GM19193 (cell line): Measurements from ENCODE around the gene STUM.

Source experiments
- POLR2A ChIP-seq: IDR thresholded peaks from 4 replicates; pipeline ENCODE4 v1.6.1; 2011; ENCODE audit not compliant: insufficient read depth, insufficient read length; ENCODE audit errors: extremely low read depth

Gene STUM

DNA sequence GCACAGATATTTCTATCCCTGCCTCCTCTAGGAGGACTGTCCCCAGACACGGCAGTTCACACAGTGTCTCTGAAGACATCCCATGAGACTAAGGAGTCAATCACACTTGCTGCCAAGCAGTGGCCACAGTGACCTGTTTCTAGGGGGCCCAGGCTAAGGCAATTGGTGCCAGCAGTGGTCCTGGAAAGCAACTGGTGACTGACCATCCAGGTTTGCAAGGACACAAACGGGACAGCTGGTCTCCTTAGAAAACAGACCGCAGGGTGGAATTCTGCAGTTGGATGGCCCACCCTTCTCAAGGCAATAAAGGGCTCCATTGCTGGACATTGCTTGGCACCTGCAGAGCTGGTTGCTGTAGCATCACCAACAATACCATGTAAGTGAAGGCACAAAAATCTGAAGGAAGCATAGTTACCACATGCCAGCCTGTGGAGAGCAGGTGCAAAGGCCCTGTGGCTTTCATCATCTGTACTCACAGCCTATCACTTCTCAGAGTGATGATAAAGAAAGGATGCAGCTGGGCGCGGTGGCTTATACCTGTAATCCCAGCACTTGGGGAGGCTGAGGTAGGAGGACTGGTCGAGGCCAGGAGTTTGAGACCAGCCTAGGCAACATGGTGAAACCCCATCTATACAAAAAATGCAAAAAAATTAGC is 81.5 kb downstream of the STUM start:
- TF ChIP-seq POLR2A, result no peak

DNA sequence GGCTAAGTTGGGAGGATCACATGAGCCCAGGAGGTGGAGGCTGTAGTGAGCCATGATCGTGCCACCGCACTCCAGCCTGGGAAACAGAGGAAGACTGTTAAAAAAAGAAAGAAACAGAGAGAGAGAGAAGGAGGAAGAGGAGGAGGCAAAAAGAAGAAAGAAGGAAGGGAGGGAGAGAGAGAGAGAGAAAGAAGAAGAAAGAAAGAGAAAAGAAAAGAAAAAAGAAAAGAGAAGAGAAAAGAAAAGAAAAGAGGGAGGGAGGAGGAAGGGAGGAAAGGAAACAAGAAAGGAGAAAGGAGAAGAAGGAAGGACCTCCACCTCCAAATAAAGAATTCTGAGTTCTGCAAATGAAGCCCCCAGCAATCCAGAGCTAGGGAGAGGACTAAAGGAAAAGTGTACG is 82.0 kb downstream of the STUM start:
- TF ChIP-seq POLR2A, result no peak

DNA sequence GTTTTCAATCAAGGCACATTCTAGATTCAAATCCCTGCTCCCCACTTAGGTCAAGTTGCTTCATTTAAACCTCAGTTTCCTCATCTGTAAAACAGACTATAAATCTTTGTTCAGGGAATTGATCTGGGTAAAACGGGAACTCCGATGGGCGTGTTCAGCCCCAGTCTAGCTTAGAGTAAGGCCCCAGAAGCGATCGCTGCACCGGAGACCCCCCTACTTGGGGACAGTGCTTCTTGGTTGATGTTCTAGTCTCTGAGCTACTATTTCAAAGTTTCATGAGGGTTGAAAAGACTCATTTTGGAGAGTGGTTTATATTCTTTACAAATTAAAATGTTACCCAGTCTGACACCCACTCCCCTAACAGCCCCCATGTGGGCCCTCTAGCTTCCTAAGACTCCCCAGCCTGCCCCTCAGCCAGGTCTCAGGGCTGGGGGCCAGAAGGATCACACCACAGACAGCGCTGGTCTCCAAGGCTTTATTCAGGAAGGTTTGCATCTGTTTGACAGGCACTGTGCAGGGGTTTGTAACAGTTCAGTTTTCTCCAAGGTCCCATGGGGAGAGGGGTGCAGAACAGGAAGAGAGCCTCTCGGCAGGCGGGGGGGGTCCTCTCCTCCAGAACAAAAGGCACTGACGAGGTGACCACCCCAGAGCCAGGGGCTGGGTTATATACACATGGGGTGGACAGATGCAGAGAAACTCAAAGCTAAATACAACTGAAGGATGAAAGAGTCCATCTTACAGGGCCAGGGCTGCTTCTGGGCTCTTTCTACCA is 82.9 kb downstream of the STUM start:
- no peak for TF ChIP-seq POLR2A

DNA sequence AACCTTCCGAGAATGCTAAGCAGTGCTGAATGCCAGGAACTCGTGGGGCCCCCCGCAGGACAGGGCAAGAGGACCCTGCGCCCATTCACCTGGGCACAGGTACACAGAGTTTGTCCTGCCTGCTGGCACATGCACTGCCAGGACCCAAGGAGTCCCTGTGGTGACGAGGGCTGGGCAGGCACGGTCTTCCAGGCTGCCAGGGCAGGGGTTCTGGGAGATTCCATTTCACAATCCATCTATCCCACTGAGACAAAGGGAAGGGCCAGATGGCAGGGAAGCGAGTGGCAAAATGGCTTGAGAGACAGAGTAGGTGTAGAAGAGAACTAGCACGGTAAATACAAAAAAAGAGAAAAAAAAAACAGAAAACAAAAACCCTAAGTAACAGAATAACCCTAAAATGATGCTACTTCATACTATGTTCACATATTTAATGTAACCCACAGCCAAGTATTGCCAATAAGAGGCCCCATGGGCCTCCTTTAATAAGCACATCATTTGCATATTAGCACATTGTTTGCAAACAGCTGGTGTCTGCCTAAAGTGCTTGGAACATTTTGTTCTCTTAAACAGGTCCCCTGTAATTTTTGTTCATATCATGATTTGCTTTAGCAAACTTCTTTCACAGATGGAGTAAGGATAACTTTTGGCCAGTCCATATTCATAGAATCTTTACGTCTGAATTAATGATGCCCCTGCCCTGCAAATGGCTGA is 83.8 kb downstream of the STUM start:
- TF ChIP-seq POLR2A, result no peak

- no peak for TF ChIP-seq POLR2A
Observed at GRCh38 chr1:226632922-226633351, 84.4 kb downstream of the STUM start.

GRCh38 chr1:226633541-226634165 is 85.1 kb downstream of the STUM start:
- no peak for TF ChIP-seq POLR2A

- TF ChIP-seq POLR2A, result no peak
Observed at GRCh38 chr1:226634166-226634588, 85.6 kb downstream of the STUM start.

GRCh38 chr1:226634611-226635246 is 86.2 kb downstream of the STUM start:
- TF ChIP-seq POLR2A, result no peak

- no peak for TF ChIP-seq POLR2A
Observed at GRCh38 chr1:226635456-226635941, 86.9 kb downstream of the STUM start.

GRCh38 chr1:226636847-226637096 is 88.2 kb downstream of the STUM start:
- TF ChIP-seq POLR2A, result no peak

DNA sequence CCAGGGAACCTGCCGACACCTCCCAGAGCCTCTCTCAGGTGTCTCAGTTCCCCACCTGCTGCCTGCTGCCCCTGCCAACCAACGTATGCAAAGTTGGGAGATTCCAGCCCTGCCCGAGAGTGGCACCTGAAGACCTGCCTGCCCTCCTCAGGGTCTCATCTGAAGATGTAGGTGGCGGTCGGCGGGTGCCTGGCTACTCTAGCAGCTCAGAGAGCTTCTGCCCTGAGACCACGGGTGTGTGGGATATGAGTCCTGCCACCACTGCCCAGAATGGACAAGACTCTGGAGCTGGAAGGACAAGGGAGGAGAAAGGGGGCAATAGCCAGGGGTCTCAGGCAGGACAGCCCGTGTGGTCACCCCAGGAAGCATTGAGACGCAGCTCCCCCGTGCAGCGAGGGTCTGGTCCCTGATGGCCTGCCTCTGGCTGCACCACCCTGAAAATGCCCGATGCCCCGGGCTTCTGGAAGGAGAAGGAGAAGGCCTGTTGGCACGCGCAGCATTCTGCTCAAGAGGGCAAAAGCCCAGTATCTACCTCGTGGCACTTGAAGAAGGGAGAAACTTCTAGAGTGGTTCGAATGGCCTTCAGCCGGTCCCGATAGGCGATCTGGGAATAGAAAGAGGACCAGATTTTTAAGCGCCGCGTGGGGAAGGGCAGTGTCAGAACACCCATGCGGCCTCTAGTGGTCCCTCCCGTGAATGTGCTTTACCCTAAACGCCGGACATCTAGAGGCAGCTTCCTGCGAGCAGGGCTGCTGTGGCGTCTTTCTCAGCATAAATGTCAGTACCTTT is 88.8 kb downstream of the STUM start:
- TF ChIP-seq POLR2A, result no peak

GRCh38 chr1:226638001-226638601 is 89.5 kb downstream of the STUM start:
- no peak for TF ChIP-seq POLR2A

DNA sequence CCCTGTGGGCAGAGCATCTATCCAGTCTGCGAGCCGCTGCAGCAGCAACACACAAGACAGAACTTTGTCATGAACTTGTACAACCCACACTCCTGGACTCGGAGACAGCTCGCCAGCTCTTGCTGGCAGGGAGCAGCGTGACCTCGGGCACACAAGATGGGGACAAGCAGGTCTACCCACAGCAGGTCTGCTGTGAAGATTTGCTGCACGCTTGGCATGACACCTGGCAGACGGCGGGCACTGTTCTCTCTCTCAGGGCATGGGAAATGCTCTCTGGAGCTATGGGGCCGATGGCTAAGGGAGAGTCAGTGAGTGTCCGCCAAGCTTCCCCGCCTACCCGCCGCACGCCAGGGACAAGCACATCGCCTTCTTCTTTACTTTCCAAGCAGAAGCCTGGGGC is 90.0 kb downstream of the STUM start:
- TF ChIP-seq POLR2A, result no peak

- no peak for TF ChIP-seq POLR2A
Observed at GRCh38 chr1:226639631-226640061, 91.1 kb downstream of the STUM start.

GRCh38 chr1:226640321-226641136 is 92.0 kb downstream of the STUM start:
- no peak for TF ChIP-seq POLR2A
